Smooth muscle cell (in vitro differentiated cells): ENCODE results near the gene SURF1. TPM values are rescaled to one million over a fixed set of nuclear protein-coding genes. Genes with fewer than 3 reads are reported as not detected.

ENCODE experiments used
- DNase-seq: peaks from one replicate; lab custom pipeline; 2025; ENCODE audit not compliant: unreplicated experiment; lab: John Stamatoyannopoulos, UW
- H2AFZ ChIP-seq: fragments of 200-600 bp; sonication (generic); 2 replicates; pipeline ENCODE4 v1.6.0; 2016; ENCODE audit warnings: antibody characterized with exemption, low read depth, mild to moderate bottlenecking
- H3F3A ChIP-seq: fragments of 200-600 bp; sonication (generic); 2 replicates; pipeline ENCODE4 v1.6.0; 2017; ENCODE audit warnings: antibody characterized with exemption, low read depth
- H3K27ac ChIP-seq: fragments of 200-600 bp; sonication (generic); 2 replicates; pipeline ENCODE4 v1.5.1; 2016; ENCODE audit warnings: low read depth, mild to moderate bottlenecking
- H3K27me3 ChIP-seq: fragments of 200-600 bp; sonication (generic); 2 replicates; pipeline ENCODE4 v1.6.1; 2016; ENCODE audit warnings: low read depth, mild to moderate bottlenecking
- H3K36me3 ChIP-seq: fragments of 200-600 bp; sonication (generic); 2 replicates; pipeline ENCODE4 v1.5.1; 2016; ENCODE audit warnings: low read depth
- H3K4me1 ChIP-seq: fragments of 200-600 bp; sonication (generic); 2 replicates; pipeline ENCODE4 v1.5.1; 2016; ENCODE audit warnings: low read depth
- H3K4me2 ChIP-seq: fragments of 200-600 bp; sonication (generic); 2 replicates; pipeline ENCODE4 v1.6.0; 2016; ENCODE audit warnings: mild to moderate bottlenecking
- H3K4me3 ChIP-seq: fragments of 200-600 bp; sonication (generic); 2 replicates; pipeline ENCODE4 v1.5.1; 2016; ENCODE audit warnings: mild to moderate bottlenecking
- H3K79me2 ChIP-seq: fragments of 200-600 bp; sonication (generic); 2 replicates; pipeline ENCODE4 v1.6.0; 2016; ENCODE audit warnings: low read depth, mild to moderate bottlenecking
- H3K9ac ChIP-seq: fragments of 200-600 bp; sonication (generic); 2 replicates; pipeline ENCODE4 v1.6.0; 2016; ENCODE audit warnings: low read depth
- H3K9me3 ChIP-seq: fragments of 200-600 bp; sonication (generic); replicated peaks from 2 replicates; pipeline ENCODE4 v1.5.1; 2016; ENCODE audit warnings: low read depth
- H4K20me1 ChIP-seq: fragments of 200-600 bp; sonication (generic); 2 replicates; pipeline ENCODE4 v1.6.0; 2016; ENCODE audit warnings: low read depth
- CTCF ChIP-seq: fragments of 200-600 bp; sonication (generic); IDR thresholded peaks from 2 replicates; pipeline ENCODE4 v1.5.1; 2017; ENCODE audit warnings: borderline replicate concordance, mild to moderate bottlenecking, antibody characterized with exemption; ENCODE audit not compliant: insufficient read depth, poor library complexity, severe bottlenecking
- WGBS: methylation state at CpG from one replicate; pipeline ENCODE4 v1.1.7; 2016; ENCODE audit warnings: low lambda C conversion rate; 5-methylcytosine and 5-hydroxymethylcytosine counted together
- polyA plus RNA-seq: library from polyadenylated mRNA; unstranded; fragments of >200 nt; fragmentation: Nextera tagmentation; extraction: Ambion mirVana; gene quantifications from 2 replicates; pipeline ENCODE4 v1.2.1, GENCODE V29; 2016
- total RNA-seq: library from RNA; depleted of rRNA; stranded (reverse); fragments of >200 nt; gene quantifications from 2 replicates; pipeline ENCODE4 v1.2.3, GENCODE V29; 2014

Gene SURF1
- total and polyA plus RNA-seq, 2 experiments from 2014 or later: 33.5 to 60.7 TPM

GRCh38 chr9:133355881-133356357 lies 368 bp downstream of the SURF1 start:
- H3K9me3 ChIP-seq: no peaks in the 10 kb centered on the region
- peaks cover 63% of the 10 kb centered on the region for H4K20me1 ChIP-seq
- peak overlapping the region; percentile 51 for H3K27ac ChIP-seq
- TF ChIP-seq CTCF: no peak
- peak overlapping the region; percentile 73 for H3K4me3 ChIP-seq
- H3K36me3 ChIP-seq: no peaks in the 10 kb centered on the region
- no peak for DNase-seq
- peak overlapping the region; percentile 96 for H3K4me2 ChIP-seq
- H3K9ac ChIP-seq: peak overlapping the region; percentile 75
- peaks cover 23% of the 10 kb centered on the region for H3K79me2 ChIP-seq
- peaks cover 12% of the 10 kb centered on the region for H3K4me1 ChIP-seq
- peaks cover 45% of the 10 kb centered on the region for H3F3A ChIP-seq
- no peak overlapping the region for H2AFZ ChIP-seq
- no peaks in the 10 kb centered on the region for H3K27me3 ChIP-seq
- 4% methylated on average over 20 of the region's 31 CpGs for WGBS

- H3K9ac ChIP-seq: no peak overlapping the region
- no peak for TF ChIP-seq CTCF
- peaks cover 63% of the 10 kb centered on the region for H4K20me1 ChIP-seq
- H2AFZ ChIP-seq: no peak overlapping the region
- H3K4me2 ChIP-seq: no peak overlapping the region
- peaks cover 12% of the 10 kb centered on the region for H3K4me1 ChIP-seq
- no peak for DNase-seq
- no peak overlapping the region for H3K4me3 ChIP-seq
- no peaks in the 10 kb centered on the region for H3K9me3 ChIP-seq
- no peak overlapping the region for H3K27ac ChIP-seq
- peaks cover 47% of the 10 kb centered on the region for H3F3A ChIP-seq
- H3K27me3 ChIP-seq: no peaks in the 10 kb centered on the region
- H3K36me3 ChIP-seq: no peaks in the 10 kb centered on the region
- WGBS: 94% methylated on average over 7 of the region's 7 CpGs
- peaks cover 25% of the 10 kb centered on the region for H3K79me2 ChIP-seq
These were observed 1.5 kb downstream of the SURF1 start for GRCh38 chr9:133354766-133355165.

DNA sequence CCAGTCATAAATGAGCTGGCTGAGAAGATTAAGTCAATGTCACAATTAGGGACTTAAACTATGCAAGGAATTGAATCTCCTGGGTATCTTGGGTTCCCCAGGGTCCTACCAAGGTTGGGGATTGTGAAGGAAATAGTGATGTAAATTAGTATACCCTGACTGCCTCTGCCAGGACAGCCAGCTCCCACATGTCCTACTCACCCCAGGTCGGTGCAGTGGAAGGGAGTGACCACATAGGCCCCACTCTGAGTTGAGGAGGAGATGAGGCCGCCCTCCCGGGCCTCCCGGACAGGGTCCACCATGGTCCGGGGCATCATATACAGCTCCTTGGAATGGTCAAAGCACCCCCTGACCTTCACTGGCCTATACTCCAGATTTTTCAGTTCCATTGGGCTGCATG lies 2.7 kb downstream of the SURF1 start:
- H2AFZ ChIP-seq: no peak overlapping the region
- peak overlapping the region; percentile 8 for H3K27ac ChIP-seq
- TF ChIP-seq CTCF: no peak
- H3K4me2 ChIP-seq: no peak overlapping the region
- H3K27me3 ChIP-seq: no peaks in the 10 kb centered on the region
- peaks cover 37% of the 10 kb centered on the region for H3K79me2 ChIP-seq
- H3K4me1 ChIP-seq: peaks cover 19% of the 10 kb centered on the region
- no peak for DNase-seq
- H3K4me3 ChIP-seq: no peak overlapping the region
- WGBS: 87% methylated on average over 5 of the region's 5 CpGs
- H3K9me3 ChIP-seq: no peaks in the 10 kb centered on the region
- no peaks in the 10 kb centered on the region for H3K36me3 ChIP-seq
- peaks cover 57% of the 10 kb centered on the region for H3F3A ChIP-seq
- H4K20me1 ChIP-seq: peaks cover 63% of the 10 kb centered on the region
- no peak overlapping the region for H3K9ac ChIP-seq

GRCh38 chr9:133352635-133353340 lies 3.5 kb downstream of the SURF1 start:
- Histone ChIP-seq H3K4me1 (peaks cover 19% of the 10 kb centered on the region), H3K9me3 (no peaks in the 10 kb centered on the region), H2AFZ (no peak overlapping the region), H3F3A (peaks cover 57% of the 10 kb centered on the region), H3K79me2 (peaks cover 43% of the 10 kb centered on the region), H3K27me3 (no peaks in the 10 kb centered on the region), H3K4me3 (no peak overlapping the region), H3K9ac (no peak overlapping the region), H3K4me2 (no peak overlapping the region), H3K27ac (no peak overlapping the region), H4K20me1 (peaks cover 60% of the 10 kb centered on the region), H3K36me3 (no peaks in the 10 kb centered on the region)
- 93% methylated on average over 8 of the region's 8 CpGs for WGBS
- DNase-seq: no peak
- TF ChIP-seq CTCF: no peak
